Measurements from ENCODE around the gene METRN.
A peak's percentile ranks its signal among the peaks of the same experiment; 100 is the strongest.
"Not testable (repeated sequence)": the region's sequence is repeated elsewhere in the genome, so short reads cannot be mapped to it uniquely, and the experiment has no call there.

Gene METRN

GRCh38 chr16:751152-752006 lies 36.5 kb downstream of the METRN start:
- no peak for FAIRE-seq

GRCh38 chr16:752007-752312 lies 37.0 kb downstream of the METRN start:
- DNase-seq (ENCODE audit: insufficient read length, low spot score) (no peak), FAIRE-seq (no peak)

More at GRCh38 chr16:751152-752006, 36.5 kb downstream of the METRN start:
- DNase-seq (ENCODE audit: insufficient read length, low spot score): no peak

- DNase-seq (ENCODE audit: insufficient read length, low spot score): not testable (repeated sequence)
These were observed 39.2 kb downstream of the METRN start for GRCh38 chr16:754121-754607.

GRCh38 chr16:754656-755055 lies 39.7 kb downstream of the METRN start:
- FAIRE-seq (no peak), DNase-seq (ENCODE audit: insufficient read length, low spot score) (no peak)

More at GRCh38 chr16:754121-754607, 39.2 kb downstream of the METRN start:
- FAIRE-seq: not testable (repeated sequence)

- FAIRE-seq (no peak), DNase-seq (ENCODE audit: insufficient read length, low spot score) (no peak)
These were observed 41.5 kb downstream of the METRN start for GRCh38 chr16:756428-756827.

- DNase-seq (ENCODE audit: insufficient read length, low spot score): no peak
- FAIRE-seq: no peak
These were observed 44.4 kb downstream of the METRN start for GRCh38 chr16:759110-759910.

GRCh38 chr16:760065-760464 lies 45.1 kb downstream of the METRN start:
- peak; percentile 63 for FAIRE-seq

GRCh38 chr16:760545-761343 lies 45.8 kb downstream of the METRN start, which contains the start of gene MSLN:
Gene MSLN (plus strand): TSS chr16:760734. CDS start chr16:762681, 1,947 bp downstream.
- FAIRE-seq (peak; percentile 79), DNase-seq (ENCODE audit: insufficient read length, low spot score) (peak; percentile 79)

More at GRCh38 chr16:760065-760464, 45.1 kb downstream of the METRN start:
- no peak for DNase-seq (ENCODE audit: insufficient read length, low spot score)

- DNase-seq (ENCODE audit: insufficient read length, low spot score) (no peak), FAIRE-seq (no peak)
These were observed 47.0 kb downstream of the METRN start for GRCh38 chr16:761625-762513.

- no peak for FAIRE-seq
- no peak for DNase-seq (ENCODE audit: insufficient read length, low spot score)
These were observed 47.8 kb downstream of the METRN start for GRCh38 chr16:762595-763268.

GRCh38 chr16:763369-764183 lies 48.7 kb downstream of the METRN start:
- DNase-seq (ENCODE audit: insufficient read length, low spot score): no peak
- no peak for FAIRE-seq

- FAIRE-seq (no peak), DNase-seq (ENCODE audit: insufficient read length, low spot score) (no peak)
These were observed 49.3 kb downstream of the METRN start for GRCh38 chr16:764184-764750.

GRCh38 chr16:764848-765487 lies 50.0 kb downstream of the METRN start:
- FAIRE-seq (no peak), DNase-seq (ENCODE audit: insufficient read length, low spot score) (no peak)

GRCh38 chr16:765488-765865 lies 50.6 kb downstream of the METRN start:
- DNase-seq (ENCODE audit: insufficient read length, low spot score) (no peak), FAIRE-seq (no peak)

- DNase-seq (ENCODE audit: insufficient read length, low spot score): no peak
These were observed 51.3 kb downstream of the METRN start for GRCh38 chr16:766008-766819.

GRCh38 chr16:766820-767640 lies 52.1 kb downstream of the METRN start:
- DNase-seq (ENCODE audit: insufficient read length, low spot score): no peak
- no peak for FAIRE-seq

More at GRCh38 chr16:766008-766819, 51.3 kb downstream of the METRN start:
- no peak for FAIRE-seq
